ENCODE measurements around the gene KAZN. TPM values are rescaled to one million over a fixed set of nuclear protein-coding genes. Genes with fewer than 3 reads are reported as not detected.

Gene KAZN
- total and polyA plus RNA-seq, 11 donors: 0.65 to 6.5 (median 2.3) TPM

DNA sequence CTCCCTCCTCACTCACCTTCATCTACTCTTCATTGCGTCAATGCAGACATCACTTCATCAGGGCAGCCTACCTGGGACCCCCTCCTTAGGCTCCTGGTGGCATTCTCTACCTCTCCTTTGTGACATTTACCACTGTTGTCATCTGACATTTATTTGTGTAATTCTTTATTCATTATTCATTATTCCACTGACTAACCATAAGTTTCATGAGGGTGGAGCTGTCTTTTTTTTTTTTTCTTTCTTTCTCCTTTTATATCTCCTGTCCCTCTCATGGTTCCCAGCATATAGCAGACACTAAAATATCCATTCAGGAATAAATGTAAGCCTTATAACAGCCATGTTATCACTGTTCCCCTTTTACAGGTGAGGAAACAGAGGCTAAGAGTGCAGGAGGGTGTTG, 126.8 kb downstream of the KAZN start:
- no peak overlapping the region for H3K4me3 ChIP-seq

DNA sequence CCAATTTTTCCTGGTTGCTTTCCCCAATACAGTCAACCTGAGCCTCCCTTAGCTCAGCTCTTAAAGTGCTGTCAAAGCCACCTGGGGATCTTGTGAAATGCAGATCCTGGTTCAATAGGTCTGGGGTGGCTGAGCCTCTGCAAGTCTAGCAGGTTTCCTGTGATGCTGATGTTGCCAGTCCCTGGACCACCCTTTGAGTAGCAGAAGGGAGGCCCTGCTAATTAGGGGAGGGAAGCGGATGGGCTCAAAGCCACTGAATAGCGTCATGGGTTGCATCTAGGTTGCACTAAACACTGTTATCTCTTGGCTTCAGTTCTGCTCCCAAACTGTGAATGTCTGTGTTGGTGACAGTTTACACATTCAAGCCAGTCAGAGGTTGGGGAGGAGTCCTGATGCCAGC, 127.2 kb downstream of the KAZN start:
- DNase-seq: no peak
- H3K27ac ChIP-seq: no peak overlapping the region
- TF ChIP-seq POLR2A (IDR thresholded peaks at IDR 0.05): no peak
- TF ChIP-seq, protein P1, sequence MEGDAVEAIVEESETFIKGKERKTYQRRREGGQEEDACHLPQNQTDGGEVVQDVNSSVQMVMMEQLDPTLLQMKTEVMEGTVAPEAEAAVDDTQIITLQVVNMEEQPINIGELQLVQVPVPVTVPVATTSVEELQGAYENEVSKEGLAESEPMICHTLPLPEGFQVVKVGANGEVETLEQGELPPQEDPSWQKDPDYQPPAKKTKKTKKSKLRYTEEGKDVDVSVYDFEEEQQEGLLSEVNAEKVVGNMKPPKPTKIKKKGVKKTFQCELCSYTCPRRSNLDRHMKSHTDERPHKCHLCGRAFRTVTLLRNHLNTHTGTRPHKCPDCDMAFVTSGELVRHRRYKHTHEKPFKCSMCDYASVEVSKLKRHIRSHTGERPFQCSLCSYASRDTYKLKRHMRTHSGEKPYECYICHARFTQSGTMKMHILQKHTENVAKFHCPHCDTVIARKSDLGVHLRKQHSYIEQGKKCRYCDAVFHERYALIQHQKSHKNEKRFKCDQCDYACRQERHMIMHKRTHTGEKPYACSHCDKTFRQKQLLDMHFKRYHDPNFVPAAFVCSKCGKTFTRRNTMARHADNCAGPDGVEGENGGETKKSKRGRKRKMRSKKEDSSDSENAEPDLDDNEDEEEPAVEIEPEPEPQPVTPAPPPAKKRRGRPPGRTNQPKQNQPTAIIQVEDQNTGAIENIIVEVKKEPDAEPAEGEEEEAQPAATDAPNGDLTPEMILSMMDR (IDR thresholded peaks at IDR 0.05): no peak
- no peaks in the 10 kb centered on the region for H3K4me1 ChIP-seq
- H3K36me3 ChIP-seq: no peaks in the 10 kb centered on the region
- H3K4me3 ChIP-seq: no peak overlapping the region
- H3K9me3 ChIP-seq: no peaks in the 10 kb centered on the region
- WGBS, 4 donors: 0 to 37% (median 28%) methylated on average over 1 to 2 of the region's 2 CpGs
- peaks cover 0 to 11% (median 0%) of the 10 kb centered on the region in 9 donors for H3K27me3 ChIP-seq
- no peak for ATAC-seq
- intact Hi-C loops (cut with DNase I): no loop called here

More for the DNA sequence above, 126.8 kb downstream of the KAZN start:
- Histone ChIP-seq H3K4me1 (no peaks in the 10 kb centered on the region), H3K27ac (no peak overlapping the region), H3K36me3 (no peaks in the 10 kb centered on the region), H3K27me3 (peaks cover 0 to 11% (median 0%) of the 10 kb centered on the region in 9 donors), H3K9me3 (no peaks in the 10 kb centered on the region)
- WGBS, 4 donors: 94 to 100% (median 96%) methylated on average over 1 of the region's 1 CpG
- no peak for TF ChIP-seq POLR2A (IDR thresholded peaks at IDR 0.05)
- TF ChIP-seq, protein P1 (IDR thresholded peaks at IDR 0.05): no peak
- intact Hi-C loops (cut with DNase I): no loop called here
- DNase-seq (no peak), ATAC-seq (no peak)

DNA sequence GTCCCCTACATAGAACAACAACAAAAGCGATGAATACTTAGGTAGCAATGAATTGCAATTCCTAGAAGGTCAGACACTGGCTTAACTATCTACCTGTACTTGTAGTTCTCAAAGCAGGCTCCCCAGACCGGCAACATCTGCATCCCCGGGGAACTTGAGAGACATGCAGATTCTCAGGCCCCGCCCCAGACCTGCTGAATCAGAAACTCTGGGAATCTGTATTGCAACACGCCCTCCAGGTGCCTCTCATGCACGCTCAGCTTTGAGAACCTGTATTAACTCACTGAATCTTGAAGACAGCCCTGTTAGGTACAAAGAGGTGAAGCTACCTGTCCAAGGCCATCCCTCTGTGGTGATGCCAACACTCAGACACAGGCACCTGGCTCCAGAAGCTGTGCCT, 128.1 kb downstream of the KAZN start:
- ATAC-seq: no peak
- no peak overlapping the region for H3K4me3 ChIP-seq
- TF ChIP-seq, protein P1 (IDR thresholded peaks at IDR 0.05): no peak
- TF ChIP-seq POLR2A (IDR thresholded peaks at IDR 0.05): no peak
- no peaks in the 10 kb centered on the region for H3K36me3 ChIP-seq
- peaks cover 0 to 13% (median 0%) of the 10 kb centered on the region in 9 donors for H3K27me3 ChIP-seq
- 60 to 79% (median 74%) methylated on average over 4 to 6 of the region's 6 CpGs for WGBS, 4 donors
- no peak for DNase-seq
- H3K4me1 ChIP-seq: no peaks in the 10 kb centered on the region
- no peak overlapping the region for H3K27ac ChIP-seq
- no peaks in the 10 kb centered on the region for H3K9me3 ChIP-seq
- intact Hi-C loops (cut with DNase I): no loop called here

DNA sequence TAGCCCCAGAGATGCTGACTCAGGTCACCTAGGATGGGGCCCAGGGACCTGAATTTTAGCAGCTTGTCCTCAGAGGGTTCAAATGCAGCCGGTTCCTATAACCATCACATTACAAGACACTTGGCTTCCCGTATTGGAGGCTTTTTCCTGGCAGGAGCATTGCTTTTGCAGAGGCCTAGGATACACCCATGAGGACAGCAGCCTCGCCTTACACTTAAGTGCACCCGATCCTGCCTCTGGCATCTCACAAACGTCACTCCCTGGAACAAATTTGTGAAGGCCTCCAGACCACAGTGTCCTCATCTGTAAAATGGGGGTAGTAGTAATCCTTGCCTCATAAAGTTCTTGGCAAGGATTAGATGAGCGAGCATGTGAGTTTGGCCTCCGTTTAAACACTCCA, 130.0 kb downstream of the KAZN start:
- Histone ChIP-seq H3K36me3 (no peaks in the 10 kb centered on the region), H3K27ac (no peak overlapping the region), H3K4me1 (peaks cover 0 to 11% (median 0%) of the 10 kb centered on the region in 12 donors), H3K9me3 (no peaks in the 10 kb centered on the region), H3K4me3 (no peak overlapping the region), H3K27me3 (peaks cover 0 to 30% (median 4%) of the 10 kb centered on the region in 9 donors)
- WGBS, 4 donors: 82 to 88% (median 84%) methylated on average over 7 of the region's 7 CpGs
- TF ChIP-seq, protein P1 (IDR thresholded peaks at IDR 0.05): no peak
- no peak for TF ChIP-seq POLR2A (IDR thresholded peaks at IDR 0.05)
- DNase-seq (peak in 1 of 5 donors; percentile 0), ATAC-seq (no peak)
- intact Hi-C loops (cut with DNase I): no loop called here
